ENCODE data around the gene LRRC38. TPM values are rescaled to one million over a fixed set of nuclear protein-coding genes. Genes with fewer than 3 reads are reported as not detected.

The LRRC38 gene
- total RNA-seq, 1 experiment from 2014 or later, result not detected

DNA sequence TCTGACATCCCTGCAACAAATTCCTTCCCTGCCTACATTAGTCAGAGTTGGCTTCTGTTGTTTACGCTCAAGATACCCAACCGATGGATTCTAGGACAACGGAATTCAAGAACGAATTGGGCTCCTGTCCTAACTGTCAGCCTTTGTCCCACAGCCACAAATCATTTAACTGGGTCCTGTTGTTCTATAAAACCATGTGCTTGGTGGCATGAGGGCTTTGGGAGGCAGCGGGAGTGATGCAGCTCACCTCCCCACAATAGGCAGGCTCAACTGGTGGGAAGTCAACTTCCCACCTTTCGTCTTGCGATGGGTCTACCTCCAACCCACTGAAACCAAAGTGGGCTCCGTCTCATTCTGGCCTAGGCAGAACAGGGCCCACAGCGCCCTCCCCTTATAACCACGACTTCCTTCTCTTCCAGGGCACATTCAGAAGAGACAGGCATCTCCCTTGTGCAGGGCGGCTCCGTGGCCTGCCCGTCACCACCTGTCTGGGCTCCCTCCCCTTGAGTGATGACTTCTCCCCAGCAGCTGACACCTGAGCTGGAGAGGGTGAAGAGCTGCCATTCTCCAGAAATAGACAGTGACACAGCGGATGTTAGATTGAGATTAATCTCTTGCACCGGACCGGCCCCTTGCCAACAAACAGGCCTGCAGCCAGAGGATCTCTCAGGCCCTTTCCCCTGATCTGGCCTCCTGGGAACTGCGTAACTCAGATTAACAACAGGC, 26.5 kb downstream of the LRRC38 start:
- Histone ChIP-seq H4K20me1 (ENCODE audit: insufficient read depth) (no peaks in the 10 kb centered on the region), H3K4me3 (no peak overlapping the region), H3K27ac (no peak overlapping the region), H2AFZ (no peak overlapping the region), H3K9me2 (ENCODE audit: insufficient read depth) (no peaks in the 10 kb centered on the region), H3F3A (ENCODE audit: insufficient read depth, low read depth) (no peaks in the 10 kb centered on the region), H3K79me2 (ENCODE audit: low read depth) (no peaks in the 10 kb centered on the region), H3K27me3 (ENCODE audit: insufficient read depth, low read depth) (peaks cover 45% of the 10 kb centered on the region), H3K9me3 (ENCODE audit: insufficient read depth, low read depth) (no peaks in the 10 kb centered on the region), H3K36me3 (ENCODE audit: low read depth) (no peaks in the 10 kb centered on the region), H3K4me2 (no peak overlapping the region), H3K4me1 (replicated peaks; ENCODE audit: insufficient read depth) (no peaks in the 10 kb centered on the region)
- ChIA-PET CTCF (no interaction called here), POLR2A (ENCODE audit: unreplicated experiment) (no interaction called here)
- TF ChIP-seq, protein P1, sequence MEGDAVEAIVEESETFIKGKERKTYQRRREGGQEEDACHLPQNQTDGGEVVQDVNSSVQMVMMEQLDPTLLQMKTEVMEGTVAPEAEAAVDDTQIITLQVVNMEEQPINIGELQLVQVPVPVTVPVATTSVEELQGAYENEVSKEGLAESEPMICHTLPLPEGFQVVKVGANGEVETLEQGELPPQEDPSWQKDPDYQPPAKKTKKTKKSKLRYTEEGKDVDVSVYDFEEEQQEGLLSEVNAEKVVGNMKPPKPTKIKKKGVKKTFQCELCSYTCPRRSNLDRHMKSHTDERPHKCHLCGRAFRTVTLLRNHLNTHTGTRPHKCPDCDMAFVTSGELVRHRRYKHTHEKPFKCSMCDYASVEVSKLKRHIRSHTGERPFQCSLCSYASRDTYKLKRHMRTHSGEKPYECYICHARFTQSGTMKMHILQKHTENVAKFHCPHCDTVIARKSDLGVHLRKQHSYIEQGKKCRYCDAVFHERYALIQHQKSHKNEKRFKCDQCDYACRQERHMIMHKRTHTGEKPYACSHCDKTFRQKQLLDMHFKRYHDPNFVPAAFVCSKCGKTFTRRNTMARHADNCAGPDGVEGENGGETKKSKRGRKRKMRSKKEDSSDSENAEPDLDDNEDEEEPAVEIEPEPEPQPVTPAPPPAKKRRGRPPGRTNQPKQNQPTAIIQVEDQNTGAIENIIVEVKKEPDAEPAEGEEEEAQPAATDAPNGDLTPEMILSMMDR (conservative IDR thresholded peaks at IDR 0.05), result no peak
- TF ChIP-seq EZH2 (IDR thresholded peaks at IDR 0.05; ENCODE audit: low read depth), result no peak
- no TSS peak for BruUV-seq (replicated peaks)
- intact Hi-C loops (cut with micrococcal nuclease; ENCODE audit: unreplicated experiment), result no loop called here
- DNase-seq, result no peak

DNA sequence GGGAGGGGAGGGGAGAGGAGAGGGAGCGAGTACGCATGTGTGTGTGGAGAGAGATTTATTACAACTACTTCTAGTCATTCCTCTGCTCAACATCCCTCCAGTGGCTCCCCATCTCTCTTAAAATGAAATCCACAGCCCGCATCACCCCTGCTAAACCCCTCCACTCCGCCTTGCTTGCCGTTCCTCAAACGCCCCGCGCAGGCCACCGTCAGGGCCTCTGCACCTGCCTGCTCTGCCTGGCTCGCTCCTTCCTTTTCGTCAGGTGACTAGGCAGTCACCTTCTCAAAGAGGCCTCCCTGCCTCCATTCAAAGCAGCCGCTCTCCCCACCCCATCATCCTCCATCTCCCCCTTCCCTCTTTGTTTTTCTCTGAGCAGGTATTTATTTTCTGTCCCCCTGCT, 29.9 kb downstream of the LRRC38 start:
- no peak for DNase-seq
- no peak overlapping the region for H3K4me3 ChIP-seq
- no peaks in the 10 kb centered on the region for H4K20me1 ChIP-seq (ENCODE audit: insufficient read depth)
- H3F3A ChIP-seq (ENCODE audit: insufficient read depth, low read depth), result no peaks in the 10 kb centered on the region
- ChIA-PET CTCF (no interaction called here), POLR2A (ENCODE audit: unreplicated experiment) (no interaction called here)
- no peak for TF ChIP-seq EZH2 (IDR thresholded peaks at IDR 0.05; ENCODE audit: low read depth)
- H3K4me1 ChIP-seq (replicated peaks; ENCODE audit: insufficient read depth), result no peaks in the 10 kb centered on the region
- H3K27me3 ChIP-seq (ENCODE audit: insufficient read depth, low read depth), result peaks cover 48% of the 10 kb centered on the region
- H3K36me3 ChIP-seq (ENCODE audit: low read depth), result no peaks in the 10 kb centered on the region
- H3K79me2 ChIP-seq (ENCODE audit: low read depth), result no peaks in the 10 kb centered on the region
- H3K4me2 ChIP-seq, result no peak overlapping the region
- no peaks in the 10 kb centered on the region for H3K9me2 ChIP-seq (ENCODE audit: insufficient read depth)
- intact Hi-C loops (cut with micrococcal nuclease; ENCODE audit: unreplicated experiment), result loop anchor here (2.0 kb wide), 1 partner anchor 53 kb away; no protein-coding TSS in a partner anchor
- BruUV-seq (replicated peaks), result no TSS peak
- H2AFZ ChIP-seq, result no peak overlapping the region
- no peaks in the 10 kb centered on the region for H3K9me3 ChIP-seq (ENCODE audit: insufficient read depth, low read depth)
- H3K27ac ChIP-seq, result no peak overlapping the region

DNA sequence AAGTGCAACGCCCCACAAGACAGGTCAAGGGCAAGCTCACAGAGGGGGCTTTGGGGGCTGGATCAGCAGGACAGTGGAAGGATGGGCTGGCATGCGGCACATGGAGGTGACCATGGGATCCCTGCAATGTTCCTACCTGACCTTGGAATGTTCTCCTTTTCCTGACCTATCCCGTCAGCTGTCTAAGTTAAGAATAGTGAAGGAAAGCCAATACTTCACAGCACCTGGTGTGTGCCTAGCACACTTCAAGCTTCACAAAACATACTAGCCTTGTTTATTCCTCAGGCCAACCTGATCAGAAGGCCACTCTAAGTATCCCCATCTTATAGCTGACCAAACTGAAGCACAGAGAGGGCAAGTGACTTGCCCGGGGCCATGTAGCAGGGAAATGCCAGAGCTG, 31.2 kb downstream of the LRRC38 start:
- H3K4me2 ChIP-seq, result no peak overlapping the region
- no peak overlapping the region for H3K4me3 ChIP-seq
- no peaks in the 10 kb centered on the region for H3K9me3 ChIP-seq (ENCODE audit: insufficient read depth, low read depth)
- H3K9me2 ChIP-seq (ENCODE audit: insufficient read depth), result no peaks in the 10 kb centered on the region
- H2AFZ ChIP-seq, result no peak overlapping the region
- H3K36me3 ChIP-seq (ENCODE audit: low read depth), result no peaks in the 10 kb centered on the region
- no peaks in the 10 kb centered on the region for H3K79me2 ChIP-seq (ENCODE audit: low read depth)
- no TSS peak for BruUV-seq (replicated peaks)
- H4K20me1 ChIP-seq (ENCODE audit: insufficient read depth), result no peaks in the 10 kb centered on the region
- TF ChIP-seq, protein P1 (conservative IDR thresholded peaks at IDR 0.05), result no peak
- peaks cover 43% of the 10 kb centered on the region for H3K27me3 ChIP-seq (ENCODE audit: insufficient read depth, low read depth)
- ChIA-PET CTCF (no interaction called here), POLR2A (ENCODE audit: unreplicated experiment) (no interaction called here)
- H3F3A ChIP-seq (ENCODE audit: insufficient read depth, low read depth), result no peaks in the 10 kb centered on the region
- no peaks in the 10 kb centered on the region for H3K4me1 ChIP-seq (replicated peaks; ENCODE audit: insufficient read depth)
- intact Hi-C loops (cut with micrococcal nuclease; ENCODE audit: unreplicated experiment), result loop anchor here (2.0 kb wide), 1 partner anchor 54 kb away; no protein-coding TSS in a partner anchor
- no peak for DNase-seq
- H3K27ac ChIP-seq, result no peak overlapping the region

Data from PC-9 (cell line).